Osteoblast (primary cell): ENCODE data around the gene SUN2. TPM values are rescaled to one million over a fixed set of nuclear protein-coding genes. Genes with fewer than 3 reads are reported as not detected.

Experiments
- DNase-seq: peaks from one replicate; pipeline ENCODE4 v3.0.0; 2011; ENCODE audit warnings: low spot score, mixed read lengths; ENCODE audit not compliant: insufficient read length; ENCODE audit errors: missing footprints
- H2AFZ ChIP-seq: 2 replicates; pipeline ENCODE4 v1.6.0; 2011; ENCODE audit warnings: mild to moderate bottlenecking, low read length
- H3K27ac ChIP-seq: 2 replicates; pipeline ENCODE4 v1.5.1; 2011; ENCODE audit warnings: mild to moderate bottlenecking, low read depth, low read length, moderate library complexity
- H3K27me3 ChIP-seq: 2 replicates; pipeline ENCODE4 v1.6.0; 2012; ENCODE audit warnings: mild to moderate bottlenecking, control low read depth, inconsistent platforms, low read length, moderate library complexity; ENCODE audit not compliant: insufficient read depth
- H3K36me3 ChIP-seq: 2 replicates; pipeline ENCODE4 v1.5.1; 2011; ENCODE audit warnings: mild to moderate bottlenecking, low read length, control low read depth, moderate library complexity; ENCODE audit not compliant: insufficient read depth
- H3K4me1 ChIP-seq: 2 replicates; pipeline ENCODE4 v1.5.1; 2011; ENCODE audit warnings: mild to moderate bottlenecking, low read length, control low read depth, moderate library complexity; ENCODE audit not compliant: insufficient read depth
- H3K4me2 ChIP-seq: 2 replicates; pipeline ENCODE4 v1.6.0; 2011; ENCODE audit warnings: mild to moderate bottlenecking, low read length; ENCODE audit not compliant: insufficient read depth
- H3K4me3 ChIP-seq: fragments of 200-600 bp; sonication (generic); 3 replicates; pipeline ENCODE4 v1.5.1; 2012; ENCODE audit warnings: mild to moderate bottlenecking, low read length, inconsistent platforms; ENCODE audit not compliant: insufficient read depth
- H3K79me2 ChIP-seq: 2 replicates; pipeline ENCODE4 v1.6.0; 2012; ENCODE audit warnings: mild to moderate bottlenecking, low read length, control low read depth, inconsistent platforms; ENCODE audit not compliant: insufficient read depth
- H3K9me3 ChIP-seq: 2 replicates; pipeline ENCODE4 v1.5.1; 2011; ENCODE audit warnings: low read depth, low read length, control low read depth
- H4K20me1 ChIP-seq: 2 replicates; pipeline ENCODE4 v1.6.0; 2012; ENCODE audit warnings: mild to moderate bottlenecking, low read length, control low read depth; ENCODE audit not compliant: insufficient read depth
- total RNA-seq: library from RNA; depleted of rRNA; stranded (reverse); fragments of >200 nt; gene quantifications from 2 replicates; pipeline ENCODE4 v1.2.3, GENCODE V29; 2012
- TF ChIP-seq, protein P1 (sequence below): IDR thresholded peaks from 2 replicates; pipeline ENCODE4 v1.5.1; 2011; ENCODE audit warnings: mild to moderate bottlenecking, low read depth, low read length, moderate library complexity; ENCODE audit errors: extremely low read depth

The SUN2 gene
- total RNA-seq, 1 donor, result 105 TPM

- H3K27ac ChIP-seq, result no peak overlapping the region
- TF ChIP-seq, protein P1, sequence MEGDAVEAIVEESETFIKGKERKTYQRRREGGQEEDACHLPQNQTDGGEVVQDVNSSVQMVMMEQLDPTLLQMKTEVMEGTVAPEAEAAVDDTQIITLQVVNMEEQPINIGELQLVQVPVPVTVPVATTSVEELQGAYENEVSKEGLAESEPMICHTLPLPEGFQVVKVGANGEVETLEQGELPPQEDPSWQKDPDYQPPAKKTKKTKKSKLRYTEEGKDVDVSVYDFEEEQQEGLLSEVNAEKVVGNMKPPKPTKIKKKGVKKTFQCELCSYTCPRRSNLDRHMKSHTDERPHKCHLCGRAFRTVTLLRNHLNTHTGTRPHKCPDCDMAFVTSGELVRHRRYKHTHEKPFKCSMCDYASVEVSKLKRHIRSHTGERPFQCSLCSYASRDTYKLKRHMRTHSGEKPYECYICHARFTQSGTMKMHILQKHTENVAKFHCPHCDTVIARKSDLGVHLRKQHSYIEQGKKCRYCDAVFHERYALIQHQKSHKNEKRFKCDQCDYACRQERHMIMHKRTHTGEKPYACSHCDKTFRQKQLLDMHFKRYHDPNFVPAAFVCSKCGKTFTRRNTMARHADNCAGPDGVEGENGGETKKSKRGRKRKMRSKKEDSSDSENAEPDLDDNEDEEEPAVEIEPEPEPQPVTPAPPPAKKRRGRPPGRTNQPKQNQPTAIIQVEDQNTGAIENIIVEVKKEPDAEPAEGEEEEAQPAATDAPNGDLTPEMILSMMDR, result no peak
Observed at GRCh38 chr22:38735126-38735464, 20.7 kb downstream of the SUN2 start.

DNA sequence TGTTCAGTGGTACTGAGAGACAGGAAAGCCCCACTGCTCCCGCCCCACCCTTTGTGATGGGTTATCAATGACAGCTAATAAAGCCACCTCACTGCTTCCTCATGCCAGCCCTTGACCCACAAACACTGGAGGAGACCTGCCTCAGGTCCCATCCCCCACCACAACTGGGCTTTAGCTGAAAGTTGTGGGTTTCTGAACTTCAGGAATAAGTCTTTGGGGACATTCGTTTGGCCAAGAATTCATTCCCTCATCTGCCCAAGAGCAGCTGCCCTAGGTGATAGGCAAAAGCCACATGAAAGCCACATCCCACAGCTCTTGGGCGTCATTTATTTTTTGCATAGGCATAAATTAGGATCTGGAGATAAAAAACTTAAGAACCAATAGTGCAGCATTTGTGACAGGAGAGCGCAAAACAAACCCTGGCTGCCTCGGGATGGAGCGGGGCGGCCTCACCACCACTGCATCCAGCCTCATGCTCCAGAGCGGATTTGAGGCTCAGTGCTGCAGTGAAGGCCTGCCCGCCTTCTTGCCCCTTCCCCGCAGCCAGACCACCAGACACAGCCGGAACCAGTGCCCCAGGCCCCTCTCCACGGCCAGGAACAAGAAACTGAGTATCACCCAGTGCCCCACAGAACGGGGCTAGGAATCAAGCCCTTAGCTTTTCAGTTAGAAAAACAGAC is 21.2 kb downstream of the SUN2 start:
- Histone ChIP-seq H3K27ac (peak overlapping the region; percentile 30), H3K4me2 (no peak overlapping the region), H3K27me3 (no peaks in the 10 kb centered on the region), H3K4me1 (no peaks in the 10 kb centered on the region), H4K20me1 (peaks cover 6% of the 10 kb centered on the region), H3K36me3 (peaks cover 76% of the 10 kb centered on the region), H3K4me3 (no peak overlapping the region), H2AFZ (no peak overlapping the region), H3K79me2 (no peaks in the 10 kb centered on the region), H3K9me3 (no peaks in the 10 kb centered on the region)
- peak; percentile 83 for DNase-seq
- TF ChIP-seq, protein P1, result no peak

More at GRCh38 chr22:38735126-38735464, 20.7 kb downstream of the SUN2 start:
- Histone ChIP-seq H3K4me2 (no peak overlapping the region), H3K79me2 (no peaks in the 10 kb centered on the region), H3K4me3 (no peak overlapping the region), H3K9me3 (no peaks in the 10 kb centered on the region), H4K20me1 (peaks cover 6% of the 10 kb centered on the region), H2AFZ (no peak overlapping the region), H3K27me3 (no peaks in the 10 kb centered on the region), H3K36me3 (peaks cover 76% of the 10 kb centered on the region), H3K4me1 (no peaks in the 10 kb centered on the region)
- DNase-seq, result peak; percentile 62

DNA sequence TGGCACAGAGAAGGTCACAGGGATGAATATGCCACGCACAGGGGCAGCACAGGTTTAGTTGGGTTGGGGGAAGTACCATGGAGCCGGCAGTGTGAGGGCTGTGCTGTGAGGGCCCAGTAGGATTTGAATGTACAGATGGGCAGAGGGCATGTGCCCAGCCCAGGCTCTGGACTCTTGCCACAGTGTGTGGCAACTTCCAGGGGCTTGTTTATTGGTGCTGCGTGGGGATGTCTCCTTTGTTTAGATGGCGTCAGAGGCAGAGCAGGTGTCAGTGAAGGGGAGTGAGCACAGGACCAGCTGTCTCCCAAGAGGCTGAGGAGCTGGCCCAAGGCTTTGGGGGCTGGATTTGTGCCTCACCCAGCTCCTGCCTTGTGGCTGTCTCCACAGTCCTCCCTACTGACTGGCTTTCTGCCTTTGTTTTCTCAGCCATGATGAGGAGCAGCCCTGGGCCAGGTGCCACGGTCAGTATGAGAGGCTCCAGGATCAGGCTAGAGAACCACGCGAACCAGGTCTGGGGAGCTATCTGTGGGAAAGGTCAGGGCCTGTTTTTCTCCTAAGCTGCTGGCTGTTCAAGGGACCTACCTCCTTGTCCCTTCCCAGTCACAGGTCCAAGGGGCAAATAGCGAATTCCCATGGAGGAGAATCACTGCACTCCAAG is 21.9 kb downstream of the SUN2 start:
- H3K4me2 ChIP-seq, result no peak overlapping the region
- H3K4me3 ChIP-seq, result no peak overlapping the region
- TF ChIP-seq, protein P1, result no peak
- peak; percentile 87 for DNase-seq
- no peaks in the 10 kb centered on the region for H3K79me2 ChIP-seq
- H3K9me3 ChIP-seq, result no peaks in the 10 kb centered on the region
- H3K27ac ChIP-seq, result peak overlapping the region; percentile 30
- H4K20me1 ChIP-seq, result peaks cover 3% of the 10 kb centered on the region
- no peak overlapping the region for H2AFZ ChIP-seq
- H3K4me1 ChIP-seq, result no peaks in the 10 kb centered on the region
- H3K36me3 ChIP-seq, result peaks cover 74% of the 10 kb centered on the region
- no peaks in the 10 kb centered on the region for H3K27me3 ChIP-seq

- H4K20me1 ChIP-seq, result peaks cover 3% of the 10 kb centered on the region
Observed at GRCh38 chr22:38733329-38733723, 22.5 kb downstream of the SUN2 start.

More at GRCh38 chr22:38733329-38733723, 22.5 kb downstream of the SUN2 start:
- Histone ChIP-seq H3K27me3 (no peaks in the 10 kb centered on the region), H2AFZ (no peak overlapping the region), H3K4me2 (no peak overlapping the region), H3K4me3 (no peak overlapping the region), H3K4me1 (no peaks in the 10 kb centered on the region), H3K27ac (no peak overlapping the region), H3K9me3 (no peaks in the 10 kb centered on the region), H3K36me3 (peaks cover 74% of the 10 kb centered on the region), H3K79me2 (no peaks in the 10 kb centered on the region)
- TF ChIP-seq, protein P1, result peak; percentile 63
- DNase-seq, result peak; percentile 91
